ENCODE measurements around the gene AP1S1. TPM values are rescaled to one million over a fixed set of nuclear protein-coding genes. Genes with fewer than 3 reads are reported as not detected.

AP1S1 gene
- total and polyA plus RNA-seq, 9 of the 15 experiments (the other 6 are each of a cell fraction or from before 2014, with no cell fraction given), result 4.4 to 149 (median 89.4) TPM

- TF ChIP-seq PHB2 (IDR thresholded peaks at IDR 0.05; ENCODE audit: low read depth), result no peak
- no peak for TF ChIP-seq KLF1 (tag; IDR thresholded peaks at IDR 0.05)
- TF ChIP-seq HDAC6 (IDR thresholded peaks at IDR 0.05; ENCODE audit: low read depth, low read length), result no peak
- no peak for TF ChIP-seq ZNF551 (CRISPR knock-in tag; IDR thresholded peaks at IDR 0.05)
- TF ChIP-seq HDAC3 (IDR thresholded peaks at IDR 0.05; ENCODE audit: borderline replicate concordance, partially characterized antibody), result no peak
- TF ChIP-seq, protein P1, sequence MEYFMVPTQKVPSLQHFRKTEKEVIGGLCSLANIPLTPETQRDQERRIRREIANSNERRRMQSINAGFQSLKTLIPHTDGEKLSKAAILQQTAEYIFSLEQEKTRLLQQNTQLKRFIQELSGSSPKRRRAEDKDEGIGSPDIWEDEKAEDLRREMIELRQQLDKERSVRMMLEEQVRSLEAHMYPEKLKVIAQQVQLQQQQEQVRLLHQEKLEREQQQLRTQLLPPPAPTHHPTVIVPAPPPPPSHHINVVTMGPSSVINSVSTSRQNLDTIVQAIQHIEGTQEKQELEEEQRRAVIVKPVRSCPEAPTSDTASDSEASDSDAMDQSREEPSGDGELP (CRISPR knock-in tag; IDR thresholded peaks at IDR 0.05; ENCODE audit: borderline replicate concordance), result 0 out of 2 replicates have a peak, but pooled peaks have one; percentile 8
- TF ChIP-seq, protein P2, sequence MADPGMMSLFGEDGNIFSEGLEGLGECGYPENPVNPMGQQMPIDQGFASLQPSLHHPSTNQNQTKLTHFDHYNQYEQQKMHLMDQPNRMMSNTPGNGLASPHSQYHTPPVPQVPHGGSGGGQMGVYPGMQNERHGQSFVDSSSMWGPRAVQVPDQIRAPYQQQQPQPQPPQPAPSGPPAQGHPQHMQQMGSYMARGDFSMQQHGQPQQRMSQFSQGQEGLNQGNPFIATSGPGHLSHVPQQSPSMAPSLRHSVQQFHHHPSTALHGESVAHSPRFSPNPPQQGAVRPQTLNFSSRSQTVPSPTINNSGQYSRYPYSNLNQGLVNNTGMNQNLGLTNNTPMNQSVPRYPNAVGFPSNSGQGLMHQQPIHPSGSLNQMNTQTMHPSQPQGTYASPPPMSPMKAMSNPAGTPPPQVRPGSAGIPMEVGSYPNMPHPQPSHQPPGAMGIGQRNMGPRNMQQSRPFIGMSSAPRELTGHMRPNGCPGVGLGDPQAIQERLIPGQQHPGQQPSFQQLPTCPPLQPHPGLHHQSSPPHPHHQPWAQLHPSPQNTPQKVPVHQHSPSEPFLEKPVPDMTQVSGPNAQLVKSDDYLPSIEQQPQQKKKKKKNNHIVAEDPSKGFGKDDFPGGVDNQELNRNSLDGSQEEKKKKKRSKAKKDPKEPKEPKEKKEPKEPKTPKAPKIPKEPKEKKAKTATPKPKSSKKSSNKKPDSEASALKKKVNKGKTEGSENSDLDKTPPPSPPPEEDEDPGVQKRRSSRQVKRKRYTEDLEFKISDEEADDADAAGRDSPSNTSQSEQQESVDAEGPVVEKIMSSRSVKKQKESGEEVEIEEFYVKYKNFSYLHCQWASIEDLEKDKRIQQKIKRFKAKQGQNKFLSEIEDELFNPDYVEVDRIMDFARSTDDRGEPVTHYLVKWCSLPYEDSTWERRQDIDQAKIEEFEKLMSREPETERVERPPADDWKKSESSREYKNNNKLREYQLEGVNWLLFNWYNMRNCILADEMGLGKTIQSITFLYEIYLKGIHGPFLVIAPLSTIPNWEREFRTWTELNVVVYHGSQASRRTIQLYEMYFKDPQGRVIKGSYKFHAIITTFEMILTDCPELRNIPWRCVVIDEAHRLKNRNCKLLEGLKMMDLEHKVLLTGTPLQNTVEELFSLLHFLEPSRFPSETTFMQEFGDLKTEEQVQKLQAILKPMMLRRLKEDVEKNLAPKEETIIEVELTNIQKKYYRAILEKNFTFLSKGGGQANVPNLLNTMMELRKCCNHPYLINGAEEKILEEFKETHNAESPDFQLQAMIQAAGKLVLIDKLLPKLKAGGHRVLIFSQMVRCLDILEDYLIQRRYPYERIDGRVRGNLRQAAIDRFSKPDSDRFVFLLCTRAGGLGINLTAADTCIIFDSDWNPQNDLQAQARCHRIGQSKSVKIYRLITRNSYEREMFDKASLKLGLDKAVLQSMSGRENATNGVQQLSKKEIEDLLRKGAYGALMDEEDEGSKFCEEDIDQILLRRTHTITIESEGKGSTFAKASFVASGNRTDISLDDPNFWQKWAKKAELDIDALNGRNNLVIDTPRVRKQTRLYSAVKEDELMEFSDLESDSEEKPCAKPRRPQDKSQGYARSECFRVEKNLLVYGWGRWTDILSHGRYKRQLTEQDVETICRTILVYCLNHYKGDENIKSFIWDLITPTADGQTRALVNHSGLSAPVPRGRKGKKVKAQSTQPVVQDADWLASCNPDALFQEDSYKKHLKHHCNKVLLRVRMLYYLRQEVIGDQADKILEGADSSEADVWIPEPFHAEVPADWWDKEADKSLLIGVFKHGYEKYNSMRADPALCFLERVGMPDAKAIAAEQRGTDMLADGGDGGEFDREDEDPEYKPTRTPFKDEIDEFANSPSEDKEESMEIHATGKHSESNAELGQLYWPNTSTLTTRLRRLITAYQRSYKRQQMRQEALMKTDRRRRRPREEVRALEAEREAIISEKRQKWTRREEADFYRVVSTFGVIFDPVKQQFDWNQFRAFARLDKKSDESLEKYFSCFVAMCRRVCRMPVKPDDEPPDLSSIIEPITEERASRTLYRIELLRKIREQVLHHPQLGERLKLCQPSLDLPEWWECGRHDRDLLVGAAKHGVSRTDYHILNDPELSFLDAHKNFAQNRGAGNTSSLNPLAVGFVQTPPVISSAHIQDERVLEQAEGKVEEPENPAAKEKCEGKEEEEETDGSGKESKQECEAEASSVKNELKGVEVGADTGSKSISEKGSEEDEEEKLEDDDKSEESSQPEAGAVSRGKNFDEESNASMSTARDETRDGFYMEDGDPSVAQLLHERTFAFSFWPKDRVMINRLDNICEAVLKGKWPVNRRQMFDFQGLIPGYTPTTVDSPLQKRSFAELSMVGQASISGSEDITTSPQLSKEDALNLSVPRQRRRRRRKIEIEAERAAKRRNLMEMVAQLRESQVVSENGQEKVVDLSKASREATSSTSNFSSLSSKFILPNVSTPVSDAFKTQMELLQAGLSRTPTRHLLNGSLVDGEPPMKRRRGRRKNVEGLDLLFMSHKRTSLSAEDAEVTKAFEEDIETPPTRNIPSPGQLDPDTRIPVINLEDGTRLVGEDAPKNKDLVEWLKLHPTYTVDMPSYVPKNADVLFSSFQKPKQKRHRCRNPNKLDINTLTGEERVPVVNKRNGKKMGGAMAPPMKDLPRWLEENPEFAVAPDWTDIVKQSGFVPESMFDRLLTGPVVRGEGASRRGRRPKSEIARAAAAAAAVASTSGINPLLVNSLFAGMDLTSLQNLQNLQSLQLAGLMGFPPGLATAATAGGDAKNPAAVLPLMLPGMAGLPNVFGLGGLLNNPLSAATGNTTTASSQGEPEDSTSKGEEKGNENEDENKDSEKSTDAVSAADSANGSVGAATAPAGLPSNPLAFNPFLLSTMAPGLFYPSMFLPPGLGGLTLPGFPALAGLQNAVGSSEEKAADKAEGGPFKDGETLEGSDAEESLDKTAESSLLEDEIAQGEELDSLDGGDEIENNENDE (IDR thresholded peaks at IDR 0.05; ENCODE audit: low read depth, low read length), result no peak
- TF ChIP-seq GTF3C2 (IDR thresholded peaks at IDR 0.05; ENCODE audit: borderline replicate concordance, extremely low read depth, insufficient read length), result no peak
- no peak for TF ChIP-seq SP2 (IDR thresholded peaks at IDR 0.05; ENCODE audit: extremely low read depth, low read depth, low read length, poor library complexity, severe bottlenecking)
- TF ChIP-seq, protein P3, sequence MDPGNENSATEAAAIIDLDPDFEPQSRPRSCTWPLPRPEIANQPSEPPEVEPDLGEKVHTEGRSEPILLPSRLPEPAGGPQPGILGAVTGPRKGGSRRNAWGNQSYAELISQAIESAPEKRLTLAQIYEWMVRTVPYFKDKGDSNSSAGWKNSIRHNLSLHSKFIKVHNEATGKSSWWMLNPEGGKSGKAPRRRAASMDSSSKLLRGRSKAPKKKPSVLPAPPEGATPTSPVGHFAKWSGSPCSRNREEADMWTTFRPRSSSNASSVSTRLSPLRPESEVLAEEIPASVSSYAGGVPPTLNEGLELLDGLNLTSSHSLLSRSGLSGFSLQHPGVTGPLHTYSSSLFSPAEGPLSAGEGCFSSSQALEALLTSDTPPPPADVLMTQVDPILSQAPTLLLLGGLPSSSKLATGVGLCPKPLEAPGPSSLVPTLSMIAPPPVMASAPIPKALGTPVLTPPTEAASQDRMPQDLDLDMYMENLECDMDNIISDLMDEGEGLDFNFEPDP (CRISPR knock-in tag; IDR thresholded peaks at IDR 0.05), result no peak
Measured at GRCh38 chr7:101173752-101174244, 19.5 kb downstream of the AP1S1 start (continued).
